SK-N-SH treated with all-trans-retinoic acid at 6 μM for 48 hours (cell line): ENCODE measurements around the gene SVIL.
"Not testable (repeated sequence)": the region's sequence is repeated elsewhere in the genome, so short reads cannot be mapped to it uniquely, and the experiment has no call there.

Source experiments
- ATAC-seq: fragments of 200-7000 bp; cut with Tn5 transposase; 3 replicates; pipeline ENCODE4 v1.9.1; 2020; ENCODE audit warnings: mild to moderate bottlenecking, moderate library complexity
- BACH2 ChIP-seq: fragments of 250-450 bp; sonication (Bioruptor Pico); IDR thresholded peaks from 2 replicates; pipeline ENCODE4 v1.9.0; 2021; ENCODE audit warnings: mild to moderate bottlenecking, borderline replicate concordance
- CSDC2 ChIP-seq: fragments of 250-450 bp; sonication (Bioruptor Pico); IDR thresholded peaks from 2 replicates; pipeline ENCODE4 v1.5.0; 2020; ENCODE audit warnings: mild to moderate bottlenecking, moderate library complexity
- CSRNP3 ChIP-seq: fragments of 250-450 bp; sonication (Bioruptor Pico); IDR thresholded peaks from 2 replicates; pipeline ENCODE4 v1.5.1; 2021; ENCODE audit warnings: mild to moderate bottlenecking, moderate library complexity
- ESRRG ChIP-seq: fragments of 250-450 bp; sonication (Bioruptor Pico); IDR thresholded peaks from 2 replicates; pipeline ENCODE4 v1.6.1; 2021; ENCODE audit warnings: mild to moderate bottlenecking
- GLIS3 ChIP-seq: fragments of 250-450 bp; sonication (Bioruptor Pico); IDR thresholded peaks from 2 replicates; pipeline ENCODE4 v1.5.0; 2020; ENCODE audit warnings: mild to moderate bottlenecking, moderate library complexity
- PATZ1 ChIP-seq: fragments of 250-450 bp; sonication (Bioruptor Pico); IDR thresholded peaks from 2 replicates; pipeline ENCODE4 v1.8.0; 2020; ENCODE audit warnings: mild to moderate bottlenecking, moderate library complexity, borderline replicate concordance
- POU6F1 ChIP-seq: fragments of 250-450 bp; sonication (Bioruptor Pico); IDR thresholded peaks from 2 replicates; pipeline ENCODE4 v1.8.0; 2021; ENCODE audit warnings: low read depth, mild to moderate bottlenecking, moderate library complexity, borderline replicate concordance
- PPARA ChIP-seq: fragments of 250-450 bp; sonication (Bioruptor Pico); IDR thresholded peaks from 2 replicates; pipeline ENCODE4 v1.5.0; 2020; ENCODE audit warnings: mild to moderate bottlenecking, borderline replicate concordance
- RARB ChIP-seq: fragments of 250-450 bp; sonication (Bioruptor Pico); IDR thresholded peaks from 2 replicates; pipeline ENCODE4 v1.8.0; 2021; ENCODE audit warnings: mild to moderate bottlenecking, moderate library complexity
- SNAI2 ChIP-seq: fragments of 250-450 bp; sonication (Bioruptor Pico); IDR thresholded peaks from 2 replicates; pipeline ENCODE4 v1.5.0; 2020; ENCODE audit warnings: mild to moderate bottlenecking, moderate library complexity
- TCF4 ChIP-seq: fragments of 250-450 bp; sonication (Bioruptor Pico); IDR thresholded peaks from 2 replicates; pipeline ENCODE4 v1.8.0; 2021; ENCODE audit warnings: mild to moderate bottlenecking, moderate library complexity, borderline replicate concordance
- TOX ChIP-seq: fragments of 250-450 bp; sonication (Bioruptor Pico); IDR thresholded peaks from 2 replicates; pipeline ENCODE4 v1.8.0; 2021; ENCODE audit warnings: mild to moderate bottlenecking, moderate library complexity, borderline replicate concordance
- TSHZ2 ChIP-seq: fragments of 250-450 bp; sonication (Bioruptor Pico); IDR thresholded peaks from 2 replicates; pipeline ENCODE4 v1.5.0; 2020; ENCODE audit warnings: mild to moderate bottlenecking, moderate library complexity
- ZC3H10 ChIP-seq: fragments of 250-450 bp; sonication (Bioruptor Pico); IDR thresholded peaks from 2 replicates; pipeline ENCODE4 v1.5.1; 2021; ENCODE audit warnings: mild to moderate bottlenecking, moderate library complexity
- ZFP30 ChIP-seq: fragments of 450-650 bp; formaldehyde crosslinking; IDR thresholded peaks from 2 replicates; pipeline ENCODE4 v1.5.0; 2022; ENCODE audit warnings: mild to moderate bottlenecking, moderate library complexity
- ZNF565 ChIP-seq: fragments of 450-650 bp; formaldehyde crosslinking; conservative IDR thresholded peaks from 2 replicates; pipeline ENCODE4 v1.5.0; 2020; ENCODE audit warnings: low read depth, mild to moderate bottlenecking, moderate library complexity
- ZNF70 ChIP-seq: fragments of 450-650 bp; formaldehyde crosslinking; IDR thresholded peaks from 2 replicates; pipeline ENCODE4 v1.5.0; 2020; ENCODE audit warnings: mild to moderate bottlenecking, moderate library complexity
- ZNF8 ChIP-seq: fragments of 450-650 bp; formaldehyde crosslinking; IDR thresholded peaks from 2 replicates; pipeline ENCODE4 v1.5.0; 2020; ENCODE audit warnings: mild to moderate bottlenecking, moderate library complexity

SVIL gene

GRCh38 chr10:29616542-29616941 is 18.2 kb downstream of the SVIL start:
- TF ChIP-seq ZNF8 (CRISPR knock-in tag) (no peak), ZC3H10 (CRISPR knock-in tag) (no peak), ZFP30 (CRISPR knock-in tag) (no peak), ZNF70 (CRISPR knock-in tag) (no peak), PATZ1 (CRISPR knock-in tag) (no peak), RARB (CRISPR knock-in tag) (no peak)
- ATAC-seq = no peak

GRCh38 chr10:29615195-29615594 is 19.6 kb downstream of the SVIL start:
- TF ChIP-seq PATZ1 (CRISPR knock-in tag) (no peak), SNAI2 (CRISPR knock-in tag) (no peak), ZNF70 (CRISPR knock-in tag) (no peak), PPARA (CRISPR knock-in tag) (no peak), ZNF8 (CRISPR knock-in tag) (no peak), ZC3H10 (CRISPR knock-in tag) (no peak)
- no peak for ATAC-seq

GRCh38 chr10:29614289-29614688 is 20.5 kb downstream of the SVIL start:
- not testable (repeated sequence) for ATAC-seq

- TF ChIP-seq RARB (CRISPR knock-in tag) = no peak
- no peak for TF ChIP-seq ZNF70 (CRISPR knock-in tag)
- no peak for TF ChIP-seq CSDC2 (CRISPR knock-in tag)
- TF ChIP-seq POU6F1 (CRISPR knock-in tag) = no peak
- TF ChIP-seq TCF4 (CRISPR knock-in tag) = no peak
- no peak for TF ChIP-seq TOX (CRISPR knock-in tag)
- no peak for TF ChIP-seq TSHZ2
- TF ChIP-seq BACH2 (CRISPR knock-in tag) = no peak
- no peak for TF ChIP-seq ESRRG (CRISPR knock-in tag)
- no peak for TF ChIP-seq PATZ1 (CRISPR knock-in tag)
- TF ChIP-seq ZNF565 = no peak
- TF ChIP-seq, all 23 proteins: peak for 0
- ATAC-seq = no peak
These were observed 21.0 kb downstream of the SVIL start for GRCh38 chr10:29613791-29614190.

GRCh38 chr10:29613196-29613595 is 21.6 kb downstream of the SVIL start:
- ATAC-seq = no peak
- TF ChIP-seq ZNF8 (CRISPR knock-in tag) = no peak
- no peak for TF ChIP-seq ZNF565
- no peak for TF ChIP-seq GLIS3
- TF ChIP-seq ESRRG (CRISPR knock-in tag) = no peak
- no peak for TF ChIP-seq POU6F1 (CRISPR knock-in tag)
- TF ChIP-seq RARB (CRISPR knock-in tag) = no peak
- TF ChIP-seq TOX (CRISPR knock-in tag) = no peak
- no peak for TF ChIP-seq TCF4 (CRISPR knock-in tag)
- no peak for TF ChIP-seq BACH2 (CRISPR knock-in tag)
- no peak for TF ChIP-seq CSRNP3 (CRISPR knock-in tag)
- TF ChIP-seq SNAI2 (CRISPR knock-in tag) = no peak
- no peak for TF ChIP-seq ZC3H10 (CRISPR knock-in tag)
